BE2C (cell line): ENCODE measurements around the gene EID3.

Source experiments
- DNase-seq: peaks from one replicate; pipeline ENCODE4 v3.0.0-alpha.2; 2020
- H3K27me3 ChIP-seq: fragments of 250-450 bp; sonication (Bioruptor Pico); 2 replicates; pipeline ENCODE4 v1.5.1; 2020; ENCODE audit warnings: mild to moderate bottlenecking
- H3K36me3 ChIP-seq: fragments of 250-450 bp; sonication (Bioruptor Pico); 2 replicates; pipeline ENCODE4 v1.5.1; 2020; ENCODE audit warnings: mild to moderate bottlenecking
- H3K4me1 ChIP-seq: fragments of 250-450 bp; sonication (Bioruptor Pico); 2 replicates; pipeline ENCODE4 v1.5.1; 2020
- H3K4me3 ChIP-seq: 2 replicates; pipeline ENCODE4 v1.5.1; 2011; ENCODE audit warnings: low read depth, low read length
- H3K9me3 ChIP-seq: fragments of 250-450 bp; sonication (Bioruptor Pico); 2 replicates; pipeline ENCODE4 v1.5.1; 2020
- TF ChIP-seq, protein P1 (sequence below): IDR thresholded peaks from 2 replicates; pipeline ENCODE4 v1.5.1; 2012; ENCODE audit warnings: mild to moderate bottlenecking, low read depth, low read length

EID3 gene

DNA sequence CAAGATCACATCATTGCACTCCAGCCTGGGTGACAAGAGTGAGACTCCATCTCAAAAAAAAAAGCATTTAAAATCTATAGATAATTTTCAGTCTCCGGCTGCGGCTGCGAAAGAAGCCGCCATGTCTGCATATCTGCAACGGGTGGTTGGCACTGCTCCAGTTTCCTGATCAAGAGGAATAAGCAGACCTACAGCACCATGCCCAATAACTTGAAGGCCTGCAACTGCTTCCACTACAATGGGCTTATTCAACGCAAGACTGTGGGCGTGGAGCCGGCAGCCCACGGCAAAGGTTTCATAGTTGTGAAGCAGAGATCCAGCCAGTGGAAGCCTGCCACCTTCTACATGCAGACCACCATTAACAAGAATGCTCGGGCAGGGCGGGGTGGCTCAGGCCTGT is 30.6 kb upstream of the EID3 start:
- DNase-seq, result peak; percentile 72
- 0 out of 2 replicates have a peak overlapping the region, but pooled peaks have one; percentile 14 for H3K4me3 ChIP-seq
- H3K36me3 ChIP-seq, result no peaks in the 10 kb centered on the region
- no peaks in the 10 kb centered on the region for H3K9me3 ChIP-seq
- H3K4me1 ChIP-seq, result no peaks in the 10 kb centered on the region
- H3K27me3 ChIP-seq, result no peaks in the 10 kb centered on the region
- TF ChIP-seq, protein P1, sequence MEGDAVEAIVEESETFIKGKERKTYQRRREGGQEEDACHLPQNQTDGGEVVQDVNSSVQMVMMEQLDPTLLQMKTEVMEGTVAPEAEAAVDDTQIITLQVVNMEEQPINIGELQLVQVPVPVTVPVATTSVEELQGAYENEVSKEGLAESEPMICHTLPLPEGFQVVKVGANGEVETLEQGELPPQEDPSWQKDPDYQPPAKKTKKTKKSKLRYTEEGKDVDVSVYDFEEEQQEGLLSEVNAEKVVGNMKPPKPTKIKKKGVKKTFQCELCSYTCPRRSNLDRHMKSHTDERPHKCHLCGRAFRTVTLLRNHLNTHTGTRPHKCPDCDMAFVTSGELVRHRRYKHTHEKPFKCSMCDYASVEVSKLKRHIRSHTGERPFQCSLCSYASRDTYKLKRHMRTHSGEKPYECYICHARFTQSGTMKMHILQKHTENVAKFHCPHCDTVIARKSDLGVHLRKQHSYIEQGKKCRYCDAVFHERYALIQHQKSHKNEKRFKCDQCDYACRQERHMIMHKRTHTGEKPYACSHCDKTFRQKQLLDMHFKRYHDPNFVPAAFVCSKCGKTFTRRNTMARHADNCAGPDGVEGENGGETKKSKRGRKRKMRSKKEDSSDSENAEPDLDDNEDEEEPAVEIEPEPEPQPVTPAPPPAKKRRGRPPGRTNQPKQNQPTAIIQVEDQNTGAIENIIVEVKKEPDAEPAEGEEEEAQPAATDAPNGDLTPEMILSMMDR, result no peak

DNA sequence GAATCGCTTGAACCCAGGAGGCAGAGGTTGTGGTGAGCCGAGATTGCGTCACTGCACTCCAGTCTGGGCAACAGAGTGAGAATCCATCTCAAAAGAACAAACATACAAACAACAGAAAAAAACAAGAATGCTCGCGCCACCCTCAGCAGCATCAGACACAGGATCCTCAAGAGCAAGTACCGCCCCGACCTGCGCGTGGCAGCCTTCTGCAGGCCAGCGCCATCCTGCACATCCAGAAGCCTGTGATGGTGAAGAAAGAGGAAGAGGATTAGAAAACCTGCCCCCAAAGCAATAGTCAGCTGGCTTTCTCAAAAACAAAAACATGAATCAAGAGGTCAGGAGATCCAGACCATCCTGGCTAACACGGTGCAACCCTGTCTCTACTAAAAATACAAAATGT is 30.0 kb upstream of the EID3 start:
- no peak for DNase-seq
- H3K4me1 ChIP-seq, result no peaks in the 10 kb centered on the region
- TF ChIP-seq, protein P1, result no peak
- H3K36me3 ChIP-seq, result no peaks in the 10 kb centered on the region
- no peaks in the 10 kb centered on the region for H3K9me3 ChIP-seq
- no peaks in the 10 kb centered on the region for H3K27me3 ChIP-seq
- no peak overlapping the region for H3K4me3 ChIP-seq

DNA sequence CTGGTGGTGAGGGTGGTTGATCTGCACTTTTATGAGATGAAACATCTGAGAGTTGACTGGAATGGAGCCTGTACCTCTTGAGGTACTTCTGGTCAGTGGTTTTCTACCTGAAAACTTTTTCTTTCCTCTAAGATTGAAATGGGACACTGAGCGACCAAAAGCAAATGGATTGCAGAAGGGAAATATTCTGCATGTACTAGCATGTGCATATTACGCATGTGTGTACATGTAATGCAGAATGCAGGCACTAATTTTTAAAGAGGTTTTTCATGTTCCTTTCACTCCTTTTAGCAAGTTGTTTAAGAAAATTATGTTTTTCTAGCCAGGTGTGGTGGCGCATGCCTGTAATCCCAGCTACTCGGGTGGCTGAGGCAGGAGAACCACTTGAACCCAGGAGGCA is 28.7 kb upstream of the EID3 start:
- no peak overlapping the region for H3K4me3 ChIP-seq
- DNase-seq, result no peak
- H3K4me1 ChIP-seq, result no peaks in the 10 kb centered on the region
- no peaks in the 10 kb centered on the region for H3K9me3 ChIP-seq
- no peaks in the 10 kb centered on the region for H3K27me3 ChIP-seq
- H3K36me3 ChIP-seq, result no peaks in the 10 kb centered on the region
- TF ChIP-seq, protein P1, result no peak

GRCh38 chr12:104275689-104276088 is 27.9 kb upstream of the EID3 start:
- no peaks in the 10 kb centered on the region for H3K9me3 ChIP-seq
- TF ChIP-seq, protein P1, result no peak
- no peaks in the 10 kb centered on the region for H3K36me3 ChIP-seq
- H3K27me3 ChIP-seq, result no peaks in the 10 kb centered on the region
- no peak for DNase-seq
- H3K4me1 ChIP-seq, result no peaks in the 10 kb centered on the region
- no peak overlapping the region for H3K4me3 ChIP-seq

DNA sequence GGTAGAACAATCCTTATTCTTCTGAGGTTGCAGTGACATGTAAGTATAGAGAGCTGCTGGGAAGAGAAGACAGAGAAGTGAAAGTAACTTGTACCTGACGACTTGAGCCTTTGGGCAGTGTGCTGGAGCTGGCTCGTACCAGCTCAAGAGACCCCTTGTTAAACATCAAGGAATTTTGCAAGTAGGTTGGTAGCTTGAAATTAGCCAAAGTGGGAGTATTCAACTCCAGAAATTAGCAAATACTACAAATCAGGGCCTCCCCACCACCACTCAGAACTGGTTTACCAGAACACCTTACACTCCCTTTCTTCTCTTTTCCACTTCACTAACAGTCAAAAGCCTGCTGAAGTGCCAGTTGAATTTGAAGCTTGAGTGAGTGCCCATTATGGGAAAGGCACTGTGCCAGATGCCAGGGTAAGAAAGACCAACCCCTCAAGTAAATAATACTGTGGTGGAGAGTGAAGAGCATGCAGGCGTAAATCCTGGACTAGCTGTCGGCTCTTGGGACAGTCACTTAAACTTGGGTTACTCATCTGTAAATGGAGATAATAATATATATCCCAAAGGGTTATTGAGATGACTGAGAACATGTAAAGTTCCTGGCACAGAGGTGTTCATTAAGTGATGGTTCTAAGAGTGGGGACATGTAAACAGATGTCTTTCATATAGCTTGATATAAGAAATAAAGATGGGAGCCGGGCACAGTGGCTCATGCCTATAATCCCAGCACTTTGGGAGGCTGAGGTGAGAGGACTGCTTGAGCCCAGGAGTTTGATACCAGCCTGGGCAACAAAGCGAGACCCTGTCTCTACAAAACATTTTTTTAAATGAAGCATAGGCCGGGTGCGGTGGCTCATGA is 27.0 kb upstream of the EID3 start:
- Histone ChIP-seq H3K4me3 (no peak overlapping the region), H3K36me3 (no peaks in the 10 kb centered on the region), H3K9me3 (no peaks in the 10 kb centered on the region), H3K27me3 (no peaks in the 10 kb centered on the region), H3K4me1 (no peaks in the 10 kb centered on the region)
- TF ChIP-seq, protein P1, result no peak
- DNase-seq, result no peak

- TF ChIP-seq, protein P1, result no peak
- H3K27me3 ChIP-seq, result no peaks in the 10 kb centered on the region
- no peak overlapping the region for H3K4me3 ChIP-seq
- H3K9me3 ChIP-seq, result no peaks in the 10 kb centered on the region
- DNase-seq, result no peak
- no peaks in the 10 kb centered on the region for H3K4me1 ChIP-seq
- no peaks in the 10 kb centered on the region for H3K36me3 ChIP-seq
Measured at GRCh38 chr12:104279164-104279563, 24.4 kb upstream of the EID3 start.
